ENCODE data around the gene FTO.

- TF ChIP-seq KDM1A (IDR thresholded peaks at IDR 0.05; ENCODE audit: borderline replicate concordance, low read length): no peak
- no peak for TF ChIP-seq GABPA (IDR thresholded peaks at IDR 0.05; ENCODE audit: borderline replicate concordance, insufficient read depth, low read length)
- no peak for TF ChIP-seq CTCF (IDR thresholded peaks at IDR 0.05; ENCODE audit: control extremely low read depth in 1 of 3, insufficient read depth in 1 of 3, low read depth in 1 of 3, low read length in 3 of 3)
- no peak for TF ChIP-seq JUND (IDR thresholded peaks at IDR 0.05; ENCODE audit: low read length)
- TF ChIP-seq CREB1 (IDR thresholded peaks at IDR 0.05): no peak
- TF ChIP-seq SRF (IDR thresholded peaks at IDR 0.05; ENCODE audit: low read depth, low read length): no peak
- TF ChIP-seq EP300 (IDR thresholded peaks at IDR 0.05; ENCODE audit: borderline replicate concordance in 1 of 2, low read depth in 2 of 2, low read length in 2 of 2): no peak
- TF ChIP-seq RAD21 (IDR thresholded peaks at IDR 0.05 in 1 of 2, conservative IDR thresholded peaks at IDR 0.05 in 1 of 2; ENCODE audit: low read depth in 2 of 2, low read length in 2 of 2): no peak
Measured at GRCh38 chr16:53998966-53999522, 295.1 kb downstream of the FTO start.

All from H1 (cell line).